IPS-NIHi7 (cell line): ENCODE measurements around the gene WASF2.
"Not testable (repeated sequence)": the region's sequence is repeated elsewhere in the genome, so short reads cannot be mapped to it uniquely, and the experiment has no call there.

Experiments
- DNase-seq: peaks from one replicate; pipeline ENCODE4 v3.0.0; 2012; ENCODE audit warnings: mixed read lengths; ENCODE audit errors: extremely low spot score

The WASF2 gene

GRCh38 chr1:27418326-27419185, 71.4 kb downstream of the WASF2 start:
- peak; percentile 51 for DNase-seq

- no peak for DNase-seq
These were observed 72.3 kb downstream of the WASF2 start for GRCh38 chr1:27417713-27418112.

- peak; percentile 64 for DNase-seq
These were observed 73.4 kb downstream of the WASF2 start for GRCh38 chr1:27416387-27417111.

GRCh38 chr1:27414091-27414490, 75.9 kb downstream of the WASF2 start:
- no peak for DNase-seq

- no peak for DNase-seq
These were observed 77.0 kb downstream of the WASF2 start for GRCh38 chr1:27413004-27413403.

- DNase-seq, result no peak
These were observed 77.5 kb downstream of the WASF2 start for GRCh38 chr1:27412502-27412901.

- no peak for DNase-seq
These were observed 79.3 kb downstream of the WASF2 start for GRCh38 chr1:27410709-27411108.

- DNase-seq, result no peak
These were observed 80.3 kb downstream of the WASF2 start for GRCh38 chr1:27409669-27410068.

GRCh38 chr1:27408151-27408550, 81.8 kb downstream of the WASF2 start:
- DNase-seq, result no peak

GRCh38 chr1:27406791-27407190, 83.2 kb downstream of the WASF2 start:
- not testable (repeated sequence) for DNase-seq

GRCh38 chr1:27406362-27406680, 83.6 kb downstream of the WASF2 start:
- DNase-seq, result no peak

GRCh38 chr1:27405598-27406361, 84.2 kb downstream of the WASF2 start:
- DNase-seq, result not testable (repeated sequence)

- peak; percentile 58 for DNase-seq
These were observed 84.9 kb downstream of the WASF2 start for GRCh38 chr1:27405074-27405473.

- no peak for DNase-seq
These were observed 86.0 kb downstream of the WASF2 start for GRCh38 chr1:27403931-27404330.

GRCh38 chr1:27403065-27403726, 86.8 kb downstream of the WASF2 start:
- DNase-seq, result peak; percentile 60

GRCh38 chr1:27402349-27402754, 87.6 kb downstream of the WASF2 start:
- peak; percentile 57 for DNase-seq

GRCh38 chr1:27400963-27401341, 89.0 kb downstream of the WASF2 start:
- no peak for DNase-seq

GRCh38 chr1:27400082-27400962, 89.6 kb downstream of the WASF2 start:
- DNase-seq, result no peak

- DNase-seq, result no peak
These were observed 90.5 kb downstream of the WASF2 start for GRCh38 chr1:27399251-27400025.
